ENCODE data around the gene CBR3. TPM values are rescaled to one million over a fixed set of nuclear protein-coding genes. Genes with fewer than 3 reads are reported as not detected.

The CBR3 gene
- total and polyA plus RNA-seq, 2 of the 4 experiments (the other 2 are of a cell fraction) = 13.4 to 15.4 TPM

GRCh38 chr21:36111238-36111637 lies 23.6 kb upstream of the CBR3 start:
- no peak overlapping the region for H3K9ac ChIP-seq (ENCODE audit: low read depth, low read length)
- H2BK120ac ChIP-seq (ENCODE audit: low read depth, low read length) = no peak overlapping the region
- no peak overlapping the region for H3K14ac ChIP-seq (replicated peaks; ENCODE audit: low read depth, low read length)
- TF ChIP-seq USF2 (IDR thresholded peaks at IDR 0.05; ENCODE audit: low read depth, low read length) (no peak), ELK1 (IDR thresholded peaks at IDR 0.05; ENCODE audit: borderline replicate concordance, low read depth, low read length) (no peak), POLR2A (IDR thresholded peaks at IDR 0.05; ENCODE audit: low read depth, low read length) (no peak), RCOR1 (IDR thresholded peaks at IDR 0.05; ENCODE audit: insufficient replicate concordance, low read length) (no peak), MAZ (IDR thresholded peaks at IDR 0.05; ENCODE audit: borderline replicate concordance, low read depth, low read length) (no peak), FOS (IDR thresholded peaks at IDR 0.05; ENCODE audit: low read depth, low read length) (no peak), SMC3 (IDR thresholded peaks at IDR 0.05; ENCODE audit: low read depth, low read length) (no peak), RFX5 (IDR thresholded peaks at IDR 0.05; ENCODE audit: low read depth, low read length) (no peak), BHLHE40 (IDR thresholded peaks at IDR 0.05; ENCODE audit: low read depth, low read length) (no peak), NFE2L2 (IDR thresholded peaks at IDR 0.05; ENCODE audit: low read depth, low read length) (no peak), RAD21 (IDR thresholded peaks at IDR 0.05; ENCODE audit: low read length) (no peak), MAFK (IDR thresholded peaks at IDR 0.05; ENCODE audit: low read depth, low read length) (no peak), MXI1 (IDR thresholded peaks at IDR 0.05; ENCODE audit: borderline replicate concordance, low read depth, low read length) (no peak), CEBPB (IDR thresholded peaks at IDR 0.05; ENCODE audit: low read depth, low read length) (no peak), CHD1 (IDR thresholded peaks at IDR 0.05; ENCODE audit: low read depth, low read length) (no peak)
- TF ChIP-seq, protein P1, sequence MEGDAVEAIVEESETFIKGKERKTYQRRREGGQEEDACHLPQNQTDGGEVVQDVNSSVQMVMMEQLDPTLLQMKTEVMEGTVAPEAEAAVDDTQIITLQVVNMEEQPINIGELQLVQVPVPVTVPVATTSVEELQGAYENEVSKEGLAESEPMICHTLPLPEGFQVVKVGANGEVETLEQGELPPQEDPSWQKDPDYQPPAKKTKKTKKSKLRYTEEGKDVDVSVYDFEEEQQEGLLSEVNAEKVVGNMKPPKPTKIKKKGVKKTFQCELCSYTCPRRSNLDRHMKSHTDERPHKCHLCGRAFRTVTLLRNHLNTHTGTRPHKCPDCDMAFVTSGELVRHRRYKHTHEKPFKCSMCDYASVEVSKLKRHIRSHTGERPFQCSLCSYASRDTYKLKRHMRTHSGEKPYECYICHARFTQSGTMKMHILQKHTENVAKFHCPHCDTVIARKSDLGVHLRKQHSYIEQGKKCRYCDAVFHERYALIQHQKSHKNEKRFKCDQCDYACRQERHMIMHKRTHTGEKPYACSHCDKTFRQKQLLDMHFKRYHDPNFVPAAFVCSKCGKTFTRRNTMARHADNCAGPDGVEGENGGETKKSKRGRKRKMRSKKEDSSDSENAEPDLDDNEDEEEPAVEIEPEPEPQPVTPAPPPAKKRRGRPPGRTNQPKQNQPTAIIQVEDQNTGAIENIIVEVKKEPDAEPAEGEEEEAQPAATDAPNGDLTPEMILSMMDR (conservative IDR thresholded peaks at IDR 0.05; ENCODE audit: low read depth, low read length) = no peak
- no peak overlapping the region for H3K18ac ChIP-seq (ENCODE audit: low read depth, low read length)
- no peaks in the 10 kb centered on the region; the same call in 1 of the 2 replicates for H3K9me3 ChIP-seq (ENCODE audit: control insufficient read depth, insufficient read depth, low read length)
- no peak overlapping the region for H2BK20ac ChIP-seq (ENCODE audit: low read depth, low read length)
- H3K56ac ChIP-seq (ENCODE audit: extremely low read depth, insufficient read depth, low read length) = no peak overlapping the region
- no peaks in the 10 kb centered on the region for H3K9me1 ChIP-seq (ENCODE audit: insufficient read depth, low read length)
- no peaks in the 10 kb centered on the region for H3K79me1 ChIP-seq (ENCODE audit: low read depth in 1 of 2, low read length in 2 of 2)
- no peaks in the 10 kb centered on the region for H3K36me3 ChIP-seq (ENCODE audit: control insufficient read depth, insufficient read depth, low read length)
- H3K23ac ChIP-seq (ENCODE audit: low read depth, low read length) = no peak overlapping the region
- no peak overlapping the region for H2AK5ac ChIP-seq (ENCODE audit: low read depth, low read length)
- peaks cover 16% of the 10 kb centered on the region for H3K27me3 ChIP-seq (ENCODE audit: control insufficient read depth, insufficient read depth, low read length)
- no peak overlapping the region for H3K4ac ChIP-seq (ENCODE audit: low read depth, low read length)
- H2AK9ac ChIP-seq (replicated peaks; ENCODE audit: low read depth, low read length, poor library complexity) = no peak overlapping the region
- no peak overlapping the region for H3K27ac ChIP-seq (ENCODE audit: insufficient read depth, low read length)
- H2BK15ac ChIP-seq (ENCODE audit: low read depth, low read length) = no peak overlapping the region
- no peak overlapping the region for H2AFZ ChIP-seq (replicated peaks; ENCODE audit: low read length, poor library complexity)
- ChIA-PET POLR2A (ENCODE audit: unreplicated experiment) (no interaction called here), CTCF (no interaction called here)
- H2BK5ac ChIP-seq (ENCODE audit: low read depth, low read length, poor library complexity, severe bottlenecking) = no peak overlapping the region
- BruUV-seq (replicated peaks) = no TSS peak
- H3K4me2 ChIP-seq (ENCODE audit: low read depth, low read length) = no peak overlapping the region
- dilution Hi-C loops (cut with HindIII; ENCODE audit: low sequenced_read_pairs, unreplicated experiment) (no loop called here), intact Hi-C loops (cut with micrococcal nuclease) (loop anchor here (5.0 to 10.0 kb wide), 2 partner anchors 166 to 269 kb away; no protein-coding TSS in a partner anchor), in situ Hi-C loops (cut with MboI; ENCODE audit: low sequenced_read_pairs) (no loop called here)
- no peak overlapping the region for H4K91ac ChIP-seq (ENCODE audit: insufficient read depth, low read depth, low read length)
- no peak for ATAC-seq (ENCODE audit: low read depth)
- WGBS, 2 experiments (ENCODE audit: extremely low coverage in 2 of 2, insufficient read length in 1 of 2) = no CpG with 5 or more reads among the region's 8 CpGs
- no peaks in the 10 kb centered on the region for H4K20me1 ChIP-seq (ENCODE audit: insufficient read depth, low read length)
- no peak overlapping the region for H4K5ac ChIP-seq (ENCODE audit: low read depth, low read length)
- DNase-seq = no peak
- H4K8ac ChIP-seq (ENCODE audit: low read depth in 2 of 2, low read length in 2 of 2) = no peak overlapping the region
- H3K4me3 ChIP-seq (ENCODE audit: insufficient read depth, low read depth, low read length) = no peak overlapping the region
- 0 out of 2 replicates have a peak, but pooled peaks cover 2% of the 10 kb centered on the region for H3K4me1 ChIP-seq (ENCODE audit: control insufficient read depth, insufficient read depth, low read length)
